Stimulated activated CD4-positive, alpha-beta T cell treated with anti-CD3 and anti-CD28 coated beads, Interleukin-2, amount 100 ng/mL, for 4 hours (primary cell): ENCODE measurements around the gene ADIRF.
"Not testable (repeated sequence)": the region's sequence is repeated elsewhere in the genome, so short reads cannot be mapped to it uniquely, and the experiment has no call there.

Source experiments
- DNase-seq: peaks from one replicate; pipeline ENCODE4 v3.0.0-alpha.2; 2020; ENCODE audit warnings: low read depth

The ADIRF gene

DNA sequence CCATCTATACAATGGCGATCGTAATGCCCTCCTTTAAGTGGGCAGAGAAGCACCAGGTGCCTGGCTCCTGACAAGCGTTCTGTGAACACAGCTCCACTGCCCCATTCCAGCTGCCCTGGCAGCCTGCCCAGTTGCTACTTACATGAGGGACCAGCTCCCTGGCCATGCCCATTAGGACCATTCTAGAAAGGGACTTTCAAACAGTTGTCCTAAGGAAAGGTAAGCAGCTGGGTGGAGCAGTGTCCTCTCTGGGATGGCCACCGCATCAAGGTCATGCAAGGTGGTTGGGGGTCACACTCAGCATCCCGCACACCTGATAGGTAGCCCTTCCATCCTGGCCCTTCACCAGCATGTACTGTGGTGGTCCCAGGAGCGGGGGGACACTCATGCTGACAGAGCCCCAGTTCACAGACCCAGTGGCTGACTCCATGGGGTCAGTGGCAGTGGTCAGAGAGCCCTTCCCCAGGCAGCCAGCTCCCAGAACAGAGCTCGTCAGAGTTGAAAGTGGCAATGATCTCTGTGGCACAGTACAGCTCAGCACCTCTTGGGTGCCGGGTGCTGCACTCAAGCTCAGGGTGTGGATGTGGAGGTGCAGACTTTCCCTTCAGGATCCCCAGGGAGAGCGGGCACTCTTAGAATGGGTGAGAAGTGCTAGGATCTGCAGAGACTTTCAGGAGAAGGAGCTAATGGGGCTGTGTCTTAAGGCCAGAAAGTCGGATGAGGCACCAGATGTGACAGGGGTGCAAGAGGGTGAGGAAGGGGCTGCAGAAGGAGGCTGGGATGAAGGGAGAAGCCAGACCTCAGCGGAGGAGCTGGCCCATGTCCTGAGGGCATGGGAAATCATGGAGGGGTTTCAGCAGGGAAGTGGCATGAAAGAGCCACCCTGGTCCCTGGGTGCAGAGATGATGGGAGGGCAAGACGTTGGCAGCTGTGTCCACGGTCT, 21.8 kb upstream of the ADIRF start:
- no peak for DNase-seq

DNA sequence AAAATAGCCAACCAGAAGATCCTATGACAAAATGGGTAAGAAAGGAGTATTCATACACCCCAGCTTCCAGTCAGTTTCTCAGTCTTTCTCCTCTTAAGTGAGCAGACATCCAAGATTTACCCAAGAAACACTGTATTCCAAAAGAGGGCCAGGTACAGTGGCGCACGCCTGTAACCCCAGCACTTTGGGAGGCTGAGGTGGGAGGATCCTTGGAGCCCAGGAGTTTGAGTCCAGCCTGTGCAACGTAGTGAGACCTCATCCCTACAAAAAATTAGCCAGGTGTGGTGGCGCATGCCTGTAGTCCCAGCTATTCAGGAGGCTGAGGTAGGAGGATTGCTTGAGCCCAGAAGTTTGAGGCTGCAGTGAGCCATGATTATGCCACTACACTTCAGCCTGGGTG, 20.5 kb upstream of the ADIRF start:
- DNase-seq, result not testable (repeated sequence)

DNA sequence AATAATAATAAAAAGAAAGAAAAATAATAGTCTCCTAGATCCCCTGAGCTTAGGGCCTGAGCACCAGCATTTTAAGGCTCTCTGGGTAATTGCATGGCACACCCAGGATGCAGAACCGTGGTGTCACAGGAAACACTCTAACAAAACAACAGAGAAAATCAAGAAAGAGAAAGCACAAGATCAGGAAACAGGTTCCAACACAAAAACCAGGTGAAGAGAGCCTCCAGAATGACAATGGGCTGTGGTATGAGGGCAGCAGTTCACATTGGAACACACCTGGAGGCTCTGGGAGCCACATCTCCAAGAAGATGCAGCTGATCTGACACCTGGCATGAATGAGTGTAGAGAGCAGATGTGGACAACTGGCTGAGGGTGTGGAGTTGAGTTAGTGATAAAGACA, 17.9 kb upstream of the ADIRF start:
- no peak for DNase-seq

DNA sequence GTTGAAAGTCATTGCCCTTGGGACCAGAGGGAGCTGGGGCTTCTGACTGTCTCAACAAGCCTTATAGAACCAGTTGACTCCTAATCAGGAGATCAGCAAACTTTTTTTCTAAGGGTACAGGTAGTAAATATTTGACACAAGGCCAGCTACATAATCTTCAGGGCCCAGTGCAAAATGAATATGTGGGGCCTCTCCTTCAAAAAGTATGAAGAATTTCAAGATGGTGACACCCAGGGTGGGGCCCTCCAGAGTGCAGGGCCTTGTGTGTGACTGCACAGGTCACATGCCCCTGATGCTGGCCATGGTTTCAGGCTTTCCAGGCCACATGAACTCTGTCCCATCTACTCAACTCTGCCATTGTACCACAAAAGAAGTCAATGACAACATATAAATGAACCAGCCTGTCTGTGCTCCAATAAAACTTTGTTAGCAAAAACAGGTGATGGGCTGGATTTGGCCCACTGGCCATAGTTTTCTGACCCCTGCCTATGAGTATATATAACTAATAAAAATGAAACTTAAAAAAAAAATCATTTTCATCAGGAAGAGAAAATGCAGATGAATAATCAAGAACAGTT, 17.0 kb upstream of the ADIRF start:
- no peak for DNase-seq

DNA sequence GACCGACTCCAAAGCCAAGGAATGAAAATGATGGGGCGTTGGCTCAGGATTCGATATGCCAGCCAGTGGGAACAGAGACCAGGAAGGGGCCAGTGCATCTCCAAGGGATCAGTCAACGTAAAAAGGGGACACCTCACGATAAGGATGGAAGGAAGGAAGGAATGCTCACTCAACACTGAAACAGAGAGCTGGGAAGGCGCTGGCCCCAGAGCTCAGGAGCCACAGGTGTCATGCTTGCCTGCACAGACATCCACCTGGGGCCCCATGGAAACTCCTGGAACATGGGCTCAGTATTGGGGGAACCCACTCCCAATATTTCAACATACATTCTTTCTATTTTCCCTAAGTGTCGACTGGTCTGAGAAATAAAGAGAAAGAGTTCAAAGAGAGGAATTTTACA, 16.2 kb upstream of the ADIRF start:
- no peak for DNase-seq

DNA sequence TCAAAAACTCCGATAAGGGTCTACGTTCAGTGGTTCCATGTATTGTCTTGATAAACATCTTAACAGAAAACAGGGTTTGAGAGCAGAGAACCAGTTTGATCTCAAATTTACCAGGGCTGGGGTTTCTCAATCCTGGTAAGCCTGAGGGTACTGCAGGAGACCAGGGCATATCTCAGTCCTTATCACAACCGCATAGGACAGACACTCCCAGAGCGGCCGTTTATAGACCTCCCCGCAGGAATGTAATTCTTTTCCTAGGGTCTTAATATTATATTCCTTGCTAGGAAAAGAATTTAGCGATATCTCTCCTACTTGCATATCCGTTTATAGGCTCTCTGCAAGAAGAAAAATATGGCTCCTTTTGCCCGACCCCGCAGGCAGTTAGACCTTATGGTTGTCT, 15.6 kb upstream of the ADIRF start:
- DNase-seq, result not testable (repeated sequence)

DNA sequence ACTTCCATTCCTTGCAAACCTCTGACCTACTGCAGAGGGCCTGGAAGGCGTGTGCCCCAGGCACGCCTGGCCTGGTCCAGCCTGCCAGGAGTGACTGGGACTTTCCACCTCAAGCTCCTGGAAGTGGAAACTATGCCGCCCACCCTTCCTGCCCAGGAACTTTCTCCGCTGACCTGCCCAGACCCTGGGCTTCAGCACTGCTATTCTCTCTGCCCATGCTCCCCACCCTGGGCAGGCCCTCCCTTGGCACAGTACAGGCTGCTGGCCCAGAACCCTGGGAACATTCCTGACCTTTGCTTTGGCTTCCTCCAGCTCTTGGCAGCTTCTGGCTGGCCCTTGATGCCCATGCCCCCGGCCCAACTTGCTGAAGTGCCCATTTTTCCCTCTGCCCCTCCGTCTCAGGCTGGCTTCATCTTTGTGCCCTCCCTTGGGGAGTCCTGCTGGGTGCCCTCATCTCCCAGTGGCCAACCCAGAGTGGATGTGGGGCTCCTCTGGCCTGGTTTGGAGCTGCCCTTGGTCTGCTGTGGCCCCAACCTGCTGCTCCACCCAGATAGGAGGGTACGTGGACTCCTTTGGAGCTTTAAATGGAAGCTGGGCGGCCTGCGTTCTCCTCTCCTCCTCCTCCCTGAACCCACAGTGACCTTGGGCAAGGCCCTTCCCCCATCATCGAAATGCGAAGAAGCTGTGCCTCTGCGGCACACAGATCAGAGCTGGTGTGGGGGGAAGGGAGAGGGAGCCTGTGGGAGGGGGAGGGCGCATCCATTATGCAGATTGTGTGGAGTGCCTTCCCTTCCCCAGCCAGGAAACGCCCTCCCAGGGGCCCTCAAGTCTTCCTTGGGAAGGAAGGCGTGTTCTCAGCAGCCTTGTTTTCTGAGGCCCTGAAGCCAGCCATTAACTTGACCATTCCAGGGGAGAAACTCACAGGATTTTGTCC, 14.3 kb upstream of the ADIRF start:
- DNase-seq, result no peak

DNA sequence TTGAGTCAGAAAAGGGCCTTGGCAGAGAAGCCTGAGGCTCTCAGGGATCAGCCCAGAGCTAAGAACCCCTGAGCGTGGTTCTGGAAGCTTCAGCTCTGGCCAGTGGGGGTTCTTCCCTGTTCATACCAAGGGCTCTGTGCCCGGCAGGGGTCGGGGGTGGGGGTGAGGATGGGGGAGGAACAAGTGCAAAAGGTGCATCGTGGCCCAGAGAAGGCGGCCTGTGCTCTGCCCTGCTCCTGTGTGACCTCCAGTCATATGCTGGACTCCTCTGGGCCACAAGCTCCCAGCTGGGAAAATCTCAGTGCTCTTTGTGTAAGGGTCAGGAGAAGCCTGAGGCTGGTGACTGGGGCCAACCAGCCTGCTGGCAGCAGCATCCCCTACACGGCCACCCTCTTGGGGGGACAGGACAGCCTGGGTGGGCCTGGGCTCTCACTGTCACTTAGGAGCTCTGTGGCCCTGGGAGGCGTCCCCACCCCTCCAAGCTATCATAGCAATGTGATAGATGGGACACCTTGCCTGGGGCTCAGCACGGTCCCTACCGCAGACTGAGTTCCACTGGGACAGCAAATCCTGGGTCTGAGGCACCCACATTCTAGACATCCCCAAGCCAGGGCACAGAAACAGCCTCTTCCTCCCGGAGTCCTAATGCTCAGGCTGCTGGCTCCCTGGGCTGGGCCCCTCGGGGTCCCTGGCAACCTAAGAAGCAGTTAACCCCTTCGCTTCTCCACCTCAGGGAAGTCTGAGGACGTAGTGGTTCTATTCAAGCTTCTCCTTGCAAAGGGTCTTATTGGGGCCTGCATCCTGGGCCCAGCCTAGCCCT, 13.4 kb upstream of the ADIRF start:
- DNase-seq, result no peak

DNA sequence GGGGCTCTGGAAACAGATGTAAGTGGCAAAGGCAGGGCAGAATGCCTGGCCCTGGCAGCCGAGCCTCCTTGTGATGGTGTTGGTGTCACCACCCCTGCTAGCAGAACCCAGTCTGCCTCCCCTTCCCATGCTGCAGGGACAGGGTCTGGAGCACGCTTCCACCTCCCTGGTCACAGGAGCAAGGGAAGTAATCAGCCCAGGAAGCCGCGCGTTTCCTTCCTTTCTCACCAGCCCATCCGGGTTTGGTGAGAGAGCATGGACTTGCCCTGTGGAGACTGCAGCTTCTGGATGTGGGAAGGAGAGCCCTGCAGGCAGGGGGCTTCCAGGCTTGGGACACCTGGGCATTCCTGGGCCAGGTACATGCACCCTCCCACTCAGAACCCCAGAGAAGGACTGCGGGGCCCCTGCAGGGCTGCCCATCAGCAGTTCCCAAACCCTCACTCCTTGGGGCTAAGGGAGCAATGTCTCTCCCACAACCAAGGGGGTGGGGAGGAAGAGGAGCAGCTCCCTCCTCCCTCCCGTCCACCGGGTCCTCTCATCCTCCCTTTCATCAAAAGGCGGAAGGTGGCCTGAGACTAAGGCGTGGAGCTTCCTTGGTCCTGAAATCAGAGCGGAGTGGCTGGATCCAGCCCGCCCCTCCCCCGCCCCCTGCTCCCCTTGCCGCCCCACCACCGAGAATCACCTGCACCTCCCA, 12.6 kb upstream of the ADIRF start:
- DNase-seq, result no peak

DNA sequence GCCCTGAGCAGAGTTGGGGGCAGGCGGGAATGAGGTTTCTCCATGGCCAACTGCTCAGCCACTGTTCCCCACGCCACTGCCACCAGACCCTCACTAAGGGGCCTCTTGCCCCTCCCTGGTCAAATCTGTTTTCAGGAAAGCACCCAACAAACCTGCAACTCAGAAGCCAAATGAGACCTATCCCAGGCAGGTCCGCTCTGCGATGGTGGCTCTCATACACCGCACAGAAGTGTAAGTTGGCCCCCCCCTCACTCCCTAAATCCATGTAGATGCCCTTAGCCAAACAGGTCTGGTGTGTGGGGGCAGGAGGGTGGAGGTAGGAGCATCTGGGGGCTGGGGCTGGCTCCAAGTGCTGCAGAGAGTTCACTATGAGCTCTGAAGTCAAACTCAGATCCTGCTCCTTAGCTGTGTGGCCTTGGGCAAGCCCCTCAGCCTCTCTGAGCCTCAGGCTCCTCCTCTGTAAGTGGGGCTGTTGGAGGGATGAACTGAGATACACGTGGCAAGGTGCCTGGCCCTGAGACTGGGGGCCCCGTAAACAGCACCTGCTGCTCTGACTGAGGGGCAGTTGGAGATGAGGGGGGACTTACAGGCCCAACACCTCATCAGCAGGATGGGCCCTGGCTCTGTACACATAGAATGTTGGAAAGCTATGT, 12.0 kb upstream of the ADIRF start:
- DNase-seq, result no peak

DNA sequence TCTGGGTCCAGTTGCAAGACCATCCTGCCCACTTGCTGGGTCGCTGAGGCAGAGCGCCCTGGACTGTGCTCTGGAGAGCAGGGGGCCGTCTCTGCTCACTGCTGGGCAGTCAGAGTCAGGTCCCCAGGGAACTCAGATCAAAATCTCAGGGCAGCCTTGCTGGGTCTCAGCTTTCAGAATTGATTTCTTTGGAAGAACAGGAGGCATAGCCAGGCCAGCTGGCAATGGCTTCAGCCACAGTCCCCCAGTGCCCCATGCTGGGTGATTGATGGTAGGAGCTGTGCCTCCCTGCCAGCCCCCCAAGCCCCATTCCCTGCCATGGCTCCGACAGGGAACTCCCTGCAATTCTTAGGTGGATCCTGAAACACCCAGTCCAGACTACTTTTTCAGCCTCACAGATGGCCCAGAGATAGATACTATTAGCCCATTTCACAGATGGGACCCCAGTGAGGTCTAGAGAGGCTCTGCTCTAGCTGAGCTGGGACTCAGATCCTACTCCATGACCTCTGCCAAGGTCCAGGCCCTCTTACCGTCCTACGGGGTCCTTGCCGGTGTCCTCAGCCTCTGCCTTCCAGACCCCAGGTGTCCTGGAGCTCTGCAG, 11.3 kb upstream of the ADIRF start:
- DNase-seq, result no peak

DNA sequence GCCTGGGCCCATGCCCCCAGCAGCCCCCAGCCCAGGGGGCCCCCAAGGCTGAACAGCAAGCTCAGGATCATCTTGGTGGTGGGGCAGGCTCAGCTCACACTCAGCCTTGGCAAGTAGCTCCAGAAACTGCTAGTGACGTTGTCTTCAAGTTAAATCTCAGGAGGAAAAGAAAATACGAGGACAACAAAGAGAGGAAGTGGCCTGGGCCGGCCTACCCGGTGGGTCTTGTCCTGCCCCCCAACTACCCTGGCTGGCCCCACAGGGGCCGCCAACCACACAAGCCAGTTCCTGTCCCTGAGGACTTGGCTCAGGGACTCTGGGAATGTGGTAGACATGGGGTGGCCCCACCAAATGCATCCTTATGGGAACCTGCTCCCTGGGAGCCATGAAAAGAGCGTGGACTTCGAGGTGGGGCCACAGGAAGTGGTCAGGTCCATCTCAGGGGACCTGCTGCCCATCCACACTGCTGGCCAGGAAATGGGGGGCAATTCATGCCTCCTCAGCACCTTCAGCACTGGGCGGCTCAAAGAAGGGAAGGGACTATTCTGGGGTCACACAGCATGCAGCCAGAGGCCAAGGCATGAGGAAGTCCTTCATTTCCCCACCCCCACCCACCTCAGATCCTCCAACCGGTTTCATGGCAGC, 10.7 kb upstream of the ADIRF start, which contains the start of gene MMRN2:
TSS of gene MMRN2 (minus strand) at position 145 of the 645 bp plus-strand sequence. CDS start at position 71, 74 bp downstream.
- no peak for DNase-seq

DNA sequence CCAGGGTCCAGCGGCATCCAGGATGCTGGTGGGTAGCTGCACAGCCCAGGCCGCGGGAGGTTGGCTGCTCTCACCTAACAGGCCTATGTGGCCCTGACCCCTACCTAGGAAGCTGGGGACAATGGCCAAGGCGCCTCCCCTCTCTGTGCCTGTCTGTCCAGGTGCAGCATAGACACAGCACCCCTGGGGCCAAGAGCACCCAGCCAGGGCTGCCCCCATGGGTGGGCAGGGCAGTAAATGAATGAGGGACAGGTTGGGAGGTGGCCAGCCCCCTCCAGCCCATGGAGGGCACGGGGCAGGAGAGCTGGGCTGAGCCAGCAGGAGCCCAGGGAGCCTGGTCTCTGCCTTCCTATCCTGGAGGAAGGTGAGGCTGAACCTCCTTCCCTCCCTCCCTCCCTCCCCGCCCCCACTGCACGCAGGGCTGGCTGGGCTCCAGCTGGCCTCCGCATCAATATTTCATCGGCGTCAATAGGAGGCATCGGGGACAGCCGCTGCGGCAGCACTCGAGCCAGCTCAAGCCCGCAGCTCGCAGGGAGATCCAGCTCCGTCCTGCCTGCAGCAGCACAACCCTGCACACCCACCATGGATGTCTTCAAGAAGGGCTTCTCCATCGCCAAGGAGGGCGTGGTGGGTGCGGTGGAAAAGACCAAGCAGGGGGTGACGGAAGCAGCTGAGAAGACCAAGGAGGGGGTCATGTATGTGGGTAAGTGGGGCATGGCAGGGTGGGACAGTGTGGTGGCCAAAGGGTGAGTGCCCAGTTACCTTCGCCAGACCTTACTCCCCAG, 10.0 kb upstream of the ADIRF start, which contains the start of gene SNCG:
TSS of gene SNCG (plus strand) at position 484 of the 785 bp plus-strand sequence. CDS start at position 583, 99 bp downstream.
- no peak for DNase-seq

DNA sequence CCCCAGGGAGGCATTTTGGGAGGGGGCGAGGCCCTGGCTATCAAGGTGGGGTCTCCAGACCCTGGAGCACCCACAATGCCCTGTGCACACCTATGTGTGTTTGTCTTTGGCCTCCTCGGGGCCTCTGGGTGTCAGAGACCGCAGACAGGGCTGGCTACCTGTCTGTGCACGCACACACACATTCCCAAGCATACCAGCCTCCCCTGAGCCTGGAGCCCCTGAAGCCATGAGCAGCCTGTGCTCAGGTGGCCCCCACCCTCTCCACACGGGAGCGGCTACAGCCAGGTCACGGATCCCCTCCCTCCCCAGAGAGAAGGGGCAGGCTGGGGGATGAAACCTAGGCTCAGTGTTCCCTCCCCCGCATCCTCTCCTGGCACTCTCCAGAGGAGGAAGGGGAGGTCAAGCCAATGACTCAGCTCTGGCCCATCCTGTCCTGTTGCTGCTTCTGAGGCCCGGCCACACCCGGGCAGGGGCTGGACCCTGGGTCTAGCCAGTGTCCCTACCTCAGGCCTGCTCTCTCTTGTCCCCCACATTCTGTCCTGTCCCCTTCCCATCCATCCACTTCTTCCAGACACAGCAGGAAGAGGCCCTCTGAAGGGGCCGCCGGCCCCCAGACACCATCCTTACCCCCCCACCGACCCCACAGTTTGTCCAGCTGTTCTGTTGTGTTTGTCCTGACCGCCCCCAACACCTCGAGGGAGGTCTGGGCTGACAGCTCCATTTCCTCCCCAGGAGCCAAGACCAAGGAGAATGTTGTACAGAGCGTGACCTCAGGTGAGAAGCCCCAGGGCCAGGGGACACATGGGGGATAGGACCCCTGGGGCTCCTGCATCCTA, 9.2 kb upstream of the ADIRF start:
- no peak for DNase-seq

DNA sequence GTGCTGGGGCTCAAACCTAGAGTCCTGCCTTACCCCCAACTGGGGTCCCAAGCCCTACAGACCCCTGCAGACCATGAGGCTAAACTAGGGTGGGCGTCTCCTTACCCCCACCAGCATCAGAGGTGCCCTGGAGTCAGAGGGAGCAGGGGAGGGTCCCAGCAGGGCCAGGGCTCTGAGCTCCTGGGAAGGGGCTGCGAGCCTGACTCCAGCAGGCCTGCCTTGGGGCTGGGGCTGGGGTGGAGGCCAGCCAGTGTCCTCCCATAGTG, 8.6 kb upstream of the ADIRF start:
- no peak for DNase-seq

DNA sequence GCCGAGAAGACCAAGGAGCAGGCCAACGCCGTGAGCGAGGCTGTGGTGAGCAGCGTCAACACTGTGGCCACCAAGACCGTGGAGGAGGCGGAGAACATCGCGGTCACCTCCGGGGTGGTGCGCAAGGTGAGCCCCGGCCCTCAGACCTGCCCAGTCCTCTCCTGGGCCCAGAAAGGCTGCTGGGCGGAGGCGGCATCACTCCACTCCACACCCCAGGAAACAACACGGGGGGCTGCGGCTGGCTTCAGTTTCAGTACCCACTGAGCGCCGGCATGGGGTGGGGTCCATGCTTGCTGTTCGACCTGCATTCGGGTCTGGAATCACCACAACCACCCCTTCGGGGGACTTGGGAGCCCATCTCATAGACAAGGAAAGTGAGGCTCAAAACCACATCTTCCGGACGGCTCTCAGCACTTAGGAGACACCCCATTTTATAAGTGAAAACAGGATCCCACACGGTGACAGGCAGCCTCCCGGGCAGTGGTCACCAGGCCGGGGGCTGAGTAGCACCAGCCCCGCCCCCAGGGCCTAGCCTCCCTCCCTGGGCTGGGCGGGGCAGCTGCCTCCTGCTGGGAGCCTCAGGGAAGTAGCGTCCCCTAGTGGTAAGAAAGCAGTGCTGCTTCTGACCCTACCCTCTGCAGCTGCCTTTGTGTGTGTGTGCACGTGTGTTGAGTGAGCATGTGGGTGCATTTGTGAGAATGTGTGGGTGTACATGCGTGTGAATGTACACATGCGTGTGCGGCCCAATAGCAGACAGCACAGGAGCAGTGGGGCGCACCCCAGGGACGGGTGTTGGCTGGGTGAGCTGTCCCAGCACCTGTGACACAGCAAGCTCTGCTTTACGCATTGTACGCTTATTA, 8.0 kb upstream of the ADIRF start:
- no peak for DNase-seq
